ENCODE measurements around the gene SLC7A6. TPM values are rescaled to one million over a fixed set of nuclear protein-coding genes. Genes with fewer than 3 reads are reported as not detected.
"Not testable (repeated sequence)": the region's sequence is repeated elsewhere in the genome, so short reads cannot be mapped to it uniquely, and the experiment has no call there.

SLC7A6 gene
- polyA plus RNA-seq, 1 experiment: 51.2 TPM

DNA sequence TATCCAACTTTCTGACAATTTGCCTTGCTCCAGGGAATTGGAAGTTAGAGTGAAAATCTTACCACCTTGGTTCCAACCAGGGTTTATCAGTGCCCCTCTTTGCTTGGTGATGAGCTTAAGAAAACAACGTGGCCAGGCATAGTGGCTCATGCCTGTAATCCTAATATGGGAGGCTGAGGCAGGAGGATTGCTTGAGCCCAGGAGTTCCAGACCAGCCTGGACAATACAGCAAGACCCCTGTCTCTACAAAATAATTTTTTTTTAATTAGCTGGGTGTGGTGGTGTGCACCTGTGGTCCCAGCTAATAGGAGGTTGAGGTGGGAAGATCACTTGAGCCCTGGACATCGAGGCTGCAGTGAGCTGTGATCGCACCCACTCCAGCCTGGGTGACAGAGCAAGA, 21.4 kb downstream of the SLC7A6 start:
- CTCF ChIA-PET: interaction anchor here (0.7 to 3.3 kb wide), 4 partner anchors 11 to 28 kb away, joined by 3 to 16 read pairs (median 4); no protein-coding TSS in a partner anchor
- TF ChIP-seq, protein P1, sequence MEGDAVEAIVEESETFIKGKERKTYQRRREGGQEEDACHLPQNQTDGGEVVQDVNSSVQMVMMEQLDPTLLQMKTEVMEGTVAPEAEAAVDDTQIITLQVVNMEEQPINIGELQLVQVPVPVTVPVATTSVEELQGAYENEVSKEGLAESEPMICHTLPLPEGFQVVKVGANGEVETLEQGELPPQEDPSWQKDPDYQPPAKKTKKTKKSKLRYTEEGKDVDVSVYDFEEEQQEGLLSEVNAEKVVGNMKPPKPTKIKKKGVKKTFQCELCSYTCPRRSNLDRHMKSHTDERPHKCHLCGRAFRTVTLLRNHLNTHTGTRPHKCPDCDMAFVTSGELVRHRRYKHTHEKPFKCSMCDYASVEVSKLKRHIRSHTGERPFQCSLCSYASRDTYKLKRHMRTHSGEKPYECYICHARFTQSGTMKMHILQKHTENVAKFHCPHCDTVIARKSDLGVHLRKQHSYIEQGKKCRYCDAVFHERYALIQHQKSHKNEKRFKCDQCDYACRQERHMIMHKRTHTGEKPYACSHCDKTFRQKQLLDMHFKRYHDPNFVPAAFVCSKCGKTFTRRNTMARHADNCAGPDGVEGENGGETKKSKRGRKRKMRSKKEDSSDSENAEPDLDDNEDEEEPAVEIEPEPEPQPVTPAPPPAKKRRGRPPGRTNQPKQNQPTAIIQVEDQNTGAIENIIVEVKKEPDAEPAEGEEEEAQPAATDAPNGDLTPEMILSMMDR (IDR thresholded peaks at IDR 0.05; ENCODE audit: insufficient read depth, low read depth, low read length): no peak
- H3K36me3 ChIP-seq (ENCODE audit: control insufficient read depth, insufficient read depth, low read length): peaks cover 7% of the 10 kb centered on the region

DNA sequence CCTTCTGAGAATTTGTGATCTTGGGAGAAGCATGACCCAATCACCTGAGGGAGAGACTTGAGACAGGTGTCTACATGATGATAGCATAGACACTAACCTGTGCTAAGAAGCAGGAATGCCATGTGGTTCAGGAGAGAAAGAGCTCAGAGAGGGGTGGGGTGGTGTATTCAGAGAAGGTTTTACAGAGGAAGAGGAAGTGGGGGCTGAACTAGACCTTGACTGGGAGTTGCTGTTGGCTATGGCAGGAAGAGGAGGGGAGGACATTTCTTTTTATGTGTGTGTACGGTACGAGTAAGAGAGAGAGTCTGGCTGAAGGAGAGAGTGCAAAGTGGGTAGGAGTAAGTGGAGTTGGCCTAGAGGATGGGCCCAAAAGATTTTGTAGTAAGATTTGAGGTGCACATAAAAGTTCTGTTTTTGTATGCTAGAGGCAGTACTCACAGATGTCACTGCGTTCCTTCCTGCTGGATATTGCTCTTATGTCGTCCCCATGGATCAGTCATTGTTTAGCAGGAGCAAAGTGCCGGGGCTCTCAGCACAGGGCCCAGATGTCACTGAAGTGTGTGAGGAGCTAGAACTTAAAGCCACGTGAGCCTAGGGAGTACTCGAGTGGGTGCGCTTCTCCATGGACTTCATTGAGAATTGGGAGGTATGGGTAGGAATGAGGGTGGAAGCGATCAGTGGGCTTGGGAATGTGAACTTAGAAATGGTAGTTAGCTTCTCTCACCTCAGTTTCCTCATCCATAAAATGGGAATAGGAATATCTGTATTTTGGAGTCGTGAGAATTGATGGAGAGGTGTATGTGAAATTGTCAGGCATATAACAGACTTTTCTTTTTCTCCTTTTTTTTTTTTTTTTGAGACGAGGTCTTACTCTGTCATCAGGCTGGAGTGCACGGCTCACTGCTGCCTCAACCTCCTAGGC, 22.1 kb downstream of the SLC7A6 start:
- Histone ChIP-seq H3K4me3 (ENCODE audit: low read depth, low read length) (no peak overlapping the region), H3K36me3 (ENCODE audit: control insufficient read depth, insufficient read depth, low read length) (peaks cover 10% of the 10 kb centered on the region), H3K27me3 (ENCODE audit: control insufficient read depth, insufficient read depth, low read length) (no peaks in the 10 kb centered on the region)
- TF ChIP-seq, protein P1 (IDR thresholded peaks at IDR 0.05; ENCODE audit: insufficient read depth, low read depth, low read length): no peak
- ChIA-PET POLR2A (no interaction called here), CTCF (interaction anchor here (0.7 to 1.5 kb wide), 2 partner anchors 12 kb away, joined by 3 to 5 read pairs; no protein-coding TSS in a partner anchor)
- no peak for DNase-seq (ENCODE audit: low read depth)

More for the DNA sequence above, 21.4 kb downstream of the SLC7A6 start:
- DNase-seq (ENCODE audit: low read depth): no peak
- POLR2A ChIA-PET: no interaction called here
- Histone ChIP-seq H3K4me3 (ENCODE audit: low read depth, low read length) (no peak overlapping the region), H3K27me3 (ENCODE audit: control insufficient read depth, insufficient read depth, low read length) (no peaks in the 10 kb centered on the region)

- TF ChIP-seq, protein P1 (IDR thresholded peaks at IDR 0.05; ENCODE audit: insufficient read depth, low read depth, low read length): no peak
- DNase-seq (ENCODE audit: low read depth): peak; percentile 75
- Histone ChIP-seq H3K27me3 (ENCODE audit: control insufficient read depth, insufficient read depth, low read length) (no peaks in the 10 kb centered on the region), H3K36me3 (ENCODE audit: control insufficient read depth, insufficient read depth, low read length) (peaks cover 9% of the 10 kb centered on the region), H3K4me3 (ENCODE audit: low read depth, low read length) (no peak overlapping the region)
- ChIA-PET POLR2A (no interaction called here), CTCF (interaction anchor here (0.7 to 4.4 kb wide), 5 partner anchors 8 to 41 kb away, joined by 3 to 25 read pairs (median 4); partner anchors contain the start of gene SLC7A6)
Observed at GRCh38 chr16:68287276-68288251, 23.2 kb downstream of the SLC7A6 start.

DNA sequence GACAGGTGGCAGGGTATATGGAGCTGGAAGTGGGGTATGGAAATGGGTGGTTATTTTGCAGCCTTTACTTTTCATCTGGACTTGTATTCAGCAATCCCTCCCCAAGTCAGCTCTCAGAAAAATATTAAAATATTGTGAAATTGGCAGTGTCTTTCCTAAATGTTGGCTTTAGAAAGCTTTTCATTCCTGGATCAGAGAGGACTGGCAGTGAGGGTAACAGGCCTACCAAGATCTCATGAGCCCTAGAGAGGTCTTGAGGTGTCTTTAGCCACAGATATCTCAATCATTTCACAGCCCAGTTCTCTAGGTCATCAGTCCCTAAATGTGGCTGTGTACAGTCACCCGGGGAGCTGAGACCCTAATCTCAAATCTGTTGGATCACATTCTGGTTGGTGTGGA, 23.9 kb downstream of the SLC7A6 start:
- CTCF ChIA-PET: interaction anchor here (0.7 to 4.4 kb wide), 5 partner anchors 9 to 41 kb away, joined by 3 to 25 read pairs (median 4); partner anchors contain the start of gene SLC7A6
- TF ChIP-seq, protein P1 (IDR thresholded peaks at IDR 0.05; ENCODE audit: insufficient read depth, low read depth, low read length): no peak
- no peaks in the 10 kb centered on the region for H3K27me3 ChIP-seq (ENCODE audit: control insufficient read depth, insufficient read depth, low read length)
- DNase-seq (ENCODE audit: low read depth): no peak
- H3K4me3 ChIP-seq (ENCODE audit: low read depth, low read length): no peak overlapping the region
- POLR2A ChIA-PET: no interaction called here
- H3K36me3 ChIP-seq (ENCODE audit: control insufficient read depth, insufficient read depth, low read length): peaks cover 9% of the 10 kb centered on the region

DNA sequence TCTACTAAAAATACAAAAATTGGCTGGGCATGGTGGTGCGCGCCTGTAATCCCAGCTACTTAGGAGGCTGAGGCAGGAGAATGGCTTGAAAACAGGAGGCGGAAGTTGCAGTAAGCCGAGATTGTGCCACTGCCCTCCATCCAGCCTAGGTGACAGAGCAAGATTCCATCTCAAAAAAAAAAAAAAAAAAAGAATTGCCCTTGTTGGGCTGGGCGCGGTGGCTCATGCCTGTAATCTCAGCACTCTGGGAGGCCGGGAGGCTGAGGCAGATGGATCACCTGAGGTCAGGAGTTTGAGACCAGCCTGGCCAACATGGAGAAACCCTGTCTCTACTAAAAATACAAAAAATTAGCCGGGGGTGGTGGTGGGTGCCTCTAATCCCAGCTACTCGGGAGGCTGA, 24.5 kb downstream of the SLC7A6 start:
- CTCF ChIA-PET: interaction anchor here (1.4 to 4.4 kb wide), 4 partner anchors 10 to 40 kb away, joined by 4 to 25 read pairs (median 13); partner anchors contain the start of gene SLC7A6
- H3K27me3 ChIP-seq (ENCODE audit: control insufficient read depth, insufficient read depth, low read length); POLR2A ChIA-PET; H3K4me3 ChIP-seq (ENCODE audit: low read depth, low read length); DNase-seq (ENCODE audit: low read depth): not testable (repeated sequence)
- H3K36me3 ChIP-seq (ENCODE audit: control insufficient read depth, insufficient read depth, low read length): peaks cover 12% of the 10 kb centered on the region
